HUES48 (cell line): ENCODE results near the gene NGEF.

Experiments
- H3K27ac ChIP-seq: one replicate; pipeline ENCODE4 v1.7.0; 2013; ENCODE audit warnings: low read depth, low read length, inconsistent platforms
- H3K27me3 ChIP-seq: 2 replicates; pipeline ENCODE4 v1.6.1; 2013; ENCODE audit warnings: mild to moderate bottlenecking, low read length; ENCODE audit not compliant: control insufficient read depth, insufficient read depth
- H3K36me3 ChIP-seq: 2 replicates; pipeline ENCODE4 v1.6.1; 2013; ENCODE audit warnings: low read length; ENCODE audit not compliant: control insufficient read depth, insufficient read depth
- H3K4me1 ChIP-seq: 2 replicates; pipeline ENCODE4 v1.6.1; 2013; ENCODE audit warnings: mild to moderate bottlenecking, low read length; ENCODE audit not compliant: control insufficient read depth, insufficient read depth
- H3K4me3 ChIP-seq: 2 replicates; pipeline ENCODE4 v1.5.1; 2013; ENCODE audit warnings: mild to moderate bottlenecking, low read depth, low read length
- H3K9ac ChIP-seq: 2 replicates; pipeline ENCODE4 v1.6.1; 2013; ENCODE audit warnings: mild to moderate bottlenecking, low read depth, low read length, moderate library complexity
- H3K9me3 ChIP-seq: 2 replicates; pipeline ENCODE4 v1.6.1; 2013; ENCODE audit warnings: low read length; ENCODE audit not compliant: control insufficient read depth, insufficient read depth

NGEF gene, protein sequence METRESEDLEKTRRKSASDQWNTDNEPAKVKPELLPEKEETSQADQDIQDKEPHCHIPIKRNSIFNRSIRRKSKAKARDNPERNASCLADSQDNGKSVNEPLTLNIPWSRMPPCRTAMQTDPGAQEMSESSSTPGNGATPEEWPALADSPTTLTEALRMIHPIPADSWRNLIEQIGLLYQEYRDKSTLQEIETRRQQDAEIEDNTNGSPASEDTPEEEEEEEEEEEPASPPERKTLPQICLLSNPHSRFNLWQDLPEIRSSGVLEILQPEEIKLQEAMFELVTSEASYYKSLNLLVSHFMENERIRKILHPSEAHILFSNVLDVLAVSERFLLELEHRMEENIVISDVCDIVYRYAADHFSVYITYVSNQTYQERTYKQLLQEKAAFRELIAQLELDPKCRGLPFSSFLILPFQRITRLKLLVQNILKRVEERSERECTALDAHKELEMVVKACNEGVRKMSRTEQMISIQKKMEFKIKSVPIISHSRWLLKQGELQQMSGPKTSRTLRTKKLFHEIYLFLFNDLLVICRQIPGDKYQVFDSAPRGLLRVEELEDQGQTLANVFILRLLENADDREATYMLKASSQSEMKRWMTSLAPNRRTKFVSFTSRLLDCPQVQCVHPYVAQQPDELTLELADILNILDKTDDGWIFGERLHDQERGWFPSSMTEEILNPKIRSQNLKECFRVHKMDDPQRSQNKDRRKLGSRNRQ

DNA sequence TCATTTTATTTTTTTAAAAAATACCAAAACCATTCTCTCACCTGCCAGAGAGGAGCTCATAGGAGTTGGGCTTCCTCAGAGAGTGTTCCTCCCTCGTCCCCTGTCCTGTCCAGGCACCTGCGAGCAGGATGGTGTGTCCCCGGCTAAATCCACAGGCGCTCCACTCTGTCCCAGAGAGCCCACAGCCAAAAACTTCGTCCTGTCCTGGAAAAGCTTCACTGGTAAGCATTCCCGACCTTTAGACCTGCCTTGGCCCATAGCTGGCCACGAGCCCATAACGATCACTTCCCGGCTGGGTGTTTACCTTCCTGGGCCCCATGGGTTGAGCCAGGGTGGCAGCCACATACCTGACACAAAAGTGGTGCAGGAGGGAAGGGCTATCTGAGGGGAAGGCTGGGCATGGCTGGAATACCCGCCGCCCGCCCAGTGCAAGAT, at the start of gene NGEF:
Gene NGEF (minus strand): TSS at position 230 of the 435 bp plus-strand sequence. CDS start 38,366 bp downstream, outside the sequence.
- Histone ChIP-seq H3K27me3 (no peaks in the 10 kb centered on the region), H3K9ac (no peak within 1 kb of the TSS), H3K27ac (no peak within 1 kb of the TSS), H3K9me3 (no peaks in the 10 kb centered on the region), H3K36me3 (no peaks in the 10 kb centered on the region), H3K4me1 (no peaks in the 10 kb centered on the region), H3K4me3 (no peak within 1 kb of the TSS)

DNA sequence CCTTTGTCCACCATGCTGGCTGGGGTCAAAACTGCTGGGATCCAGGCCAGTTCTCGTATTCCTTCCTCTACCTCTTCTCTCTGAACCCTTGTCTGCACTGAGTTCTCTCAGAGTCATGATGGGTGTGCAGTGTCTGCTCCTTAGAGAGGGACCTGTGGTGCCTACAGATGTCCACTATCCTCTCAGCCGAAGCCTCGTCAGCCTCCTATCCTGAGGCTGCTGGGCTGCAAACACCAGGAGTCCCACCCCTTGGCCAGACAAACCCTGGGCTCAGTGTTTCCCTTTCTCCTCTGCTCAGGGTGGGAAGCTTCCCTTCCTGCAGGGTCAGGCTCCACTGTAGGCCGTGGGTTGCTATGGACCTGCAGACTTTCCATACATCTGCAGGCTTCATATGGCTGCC, 49.4 kb upstream of the NGEF start:
- Histone ChIP-seq H3K9ac (no peak overlapping the region), H3K9me3 (no peaks in the 10 kb centered on the region), H3K4me1 (peaks cover 3% of the 10 kb centered on the region; the same call in 1 of the 2 replicates), H3K4me3 (no peak overlapping the region), H3K27ac (no peak overlapping the region), H3K36me3 (no peaks in the 10 kb centered on the region), H3K27me3 (no peaks in the 10 kb centered on the region)

DNA sequence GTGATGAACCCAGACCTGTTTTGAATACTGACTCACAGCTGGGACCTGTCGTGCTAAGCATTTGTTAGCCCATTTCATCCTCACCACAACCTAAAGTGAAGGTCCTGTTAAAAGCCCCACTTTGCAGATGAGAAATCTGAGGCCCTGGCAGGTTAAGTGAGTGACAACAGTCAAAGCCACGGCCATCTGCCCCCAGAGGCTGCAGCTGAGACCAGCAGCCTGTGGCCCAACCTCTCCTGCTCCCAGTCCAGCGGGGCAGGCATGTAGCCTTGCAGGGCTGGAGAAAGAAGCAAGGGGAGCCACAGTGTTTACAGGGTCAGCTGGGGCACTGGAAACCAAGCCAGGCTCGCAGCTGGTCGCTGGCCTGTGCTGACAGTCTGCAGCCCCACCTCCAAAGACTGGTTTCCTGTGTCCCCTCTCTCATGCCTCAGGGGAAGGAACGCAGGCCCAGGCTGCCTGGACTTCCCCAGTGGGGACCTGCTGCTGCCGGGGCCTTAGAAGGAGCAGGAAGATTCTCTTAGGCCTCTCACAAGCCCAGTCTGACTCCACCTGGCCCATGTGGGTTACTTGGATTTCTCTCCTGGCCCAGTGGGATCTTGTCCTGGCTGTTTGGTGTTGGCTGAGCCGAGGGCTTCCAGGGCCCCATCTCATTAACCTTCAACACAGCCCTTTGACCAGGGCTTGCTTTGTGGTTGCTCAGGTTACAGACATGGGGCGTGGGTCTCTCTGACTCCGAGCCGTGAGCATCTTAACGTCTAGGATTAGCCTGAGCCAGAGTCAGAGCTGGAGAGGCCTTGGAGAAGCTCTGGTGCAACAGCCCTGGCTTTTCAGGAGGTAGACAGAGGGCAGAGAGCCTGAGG, 48.8 kb upstream of the NGEF start:
- Histone ChIP-seq H3K9ac (no peak overlapping the region), H3K27ac (no peak overlapping the region), H3K27me3 (no peaks in the 10 kb centered on the region), H3K9me3 (no peaks in the 10 kb centered on the region), H3K4me1 (peaks cover 3% of the 10 kb centered on the region; the same call in 1 of the 2 replicates), H3K36me3 (no peaks in the 10 kb centered on the region), H3K4me3 (no peak overlapping the region)

DNA sequence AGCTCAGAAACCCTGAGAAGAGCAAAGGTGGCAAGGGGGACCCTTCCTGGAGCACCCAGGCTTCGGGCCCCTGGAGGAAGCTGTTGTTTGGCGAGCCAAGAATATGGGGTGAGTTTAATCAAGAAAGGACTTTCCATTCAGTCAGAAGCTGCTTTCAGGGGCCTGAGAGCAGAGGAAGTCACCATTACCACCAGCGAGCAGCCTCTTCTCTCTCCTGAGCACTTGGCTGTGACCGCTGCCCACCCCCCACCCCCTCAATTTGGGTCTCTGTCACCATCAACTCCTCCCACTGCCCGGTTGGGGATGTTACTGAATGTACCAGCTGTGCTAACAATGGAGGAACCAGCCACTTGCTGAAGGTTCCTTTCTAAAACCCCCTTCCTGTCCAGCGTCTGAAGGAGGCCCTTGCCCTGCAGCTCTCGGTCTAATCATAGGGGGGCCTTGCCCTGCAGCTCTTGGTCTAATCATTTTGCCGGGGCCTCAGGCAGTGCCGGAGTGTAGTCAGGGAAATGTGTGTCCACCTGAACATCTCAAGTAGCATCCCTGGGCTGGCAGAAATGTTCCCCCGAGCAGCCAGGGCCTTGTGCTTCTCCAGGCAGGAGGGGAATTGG, 48.0 kb upstream of the NGEF start:
- H3K36me3 ChIP-seq = no peaks in the 10 kb centered on the region
- no peak overlapping the region for H3K27ac ChIP-seq
- no peak overlapping the region for H3K4me3 ChIP-seq
- peaks cover 3% of the 10 kb centered on the region; the same call in 1 of the 2 replicates for H3K4me1 ChIP-seq
- H3K9ac ChIP-seq = no peak overlapping the region
- H3K9me3 ChIP-seq = no peaks in the 10 kb centered on the region
- no peaks in the 10 kb centered on the region for H3K27me3 ChIP-seq

DNA sequence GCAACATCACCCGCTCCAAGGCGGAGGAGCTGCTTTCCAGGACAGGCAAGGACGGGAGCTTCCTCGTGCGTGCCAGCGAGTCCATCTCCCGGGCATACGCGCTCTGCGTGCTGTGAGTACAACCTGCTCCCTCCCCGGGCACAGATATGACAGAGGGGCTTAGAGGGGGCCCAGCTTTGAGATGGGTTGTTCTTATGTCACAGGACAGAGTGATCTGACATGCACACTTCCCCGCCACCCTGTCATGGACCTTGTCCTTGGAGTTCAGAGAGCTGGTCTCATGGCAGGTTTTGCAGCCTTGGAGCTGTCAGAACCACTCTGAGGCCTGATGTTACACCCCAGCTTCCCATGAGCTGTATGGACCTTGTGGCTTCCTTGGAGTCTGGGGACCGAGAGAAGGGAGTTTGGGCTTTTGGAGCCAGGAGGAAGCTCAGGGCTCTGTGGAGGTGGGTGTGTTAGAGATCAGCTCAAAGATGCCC, 47.5 kb upstream of the NGEF start:
- no peak overlapping the region for H3K4me3 ChIP-seq
- no peak overlapping the region for H3K27ac ChIP-seq
- H3K9me3 ChIP-seq = no peaks in the 10 kb centered on the region
- no peak overlapping the region for H3K9ac ChIP-seq
- no peaks in the 10 kb centered on the region for H3K36me3 ChIP-seq
- H3K4me1 ChIP-seq = peaks cover 3% of the 10 kb centered on the region; the same call in 1 of the 2 replicates
- no peaks in the 10 kb centered on the region for H3K27me3 ChIP-seq

DNA sequence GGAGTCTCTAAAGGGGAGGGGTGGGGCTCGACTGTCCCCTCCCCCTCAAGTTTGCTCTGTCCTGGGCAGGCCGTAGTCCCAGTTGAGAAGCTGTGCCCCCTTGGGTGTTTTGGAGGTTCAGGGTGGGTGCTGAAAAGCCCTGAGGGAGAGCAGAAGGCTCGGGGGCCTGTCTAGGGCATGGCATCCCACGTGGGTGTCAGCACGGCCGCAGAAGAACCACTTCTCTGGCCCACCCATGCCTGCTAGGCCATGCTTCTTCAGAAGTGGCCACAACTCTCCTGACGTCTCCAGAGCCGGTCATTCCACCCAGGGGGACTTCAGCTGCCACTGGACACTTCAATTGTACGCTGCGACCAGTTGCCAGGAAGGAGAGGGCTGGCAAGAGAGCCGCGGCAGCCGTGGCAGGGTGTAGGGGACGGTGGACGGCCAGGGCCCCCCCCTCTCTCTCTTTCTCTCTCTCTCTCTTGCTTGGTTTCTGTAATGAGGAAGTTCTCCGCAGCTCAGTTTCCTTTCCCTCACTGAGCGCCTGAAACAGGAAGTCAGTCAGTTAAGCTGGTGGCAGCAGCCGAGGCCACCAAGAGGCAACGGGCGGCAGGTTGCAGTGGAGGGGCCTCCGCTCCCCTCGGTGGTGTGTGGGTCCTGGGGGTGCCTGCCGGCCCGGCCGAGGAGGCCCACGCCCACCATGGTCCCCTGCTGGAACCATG, 46.9 kb upstream of the NGEF start, which contains the start of gene INPP5D:
Gene INPP5D (plus strand): TSS at position 546 of the 704 bp plus-strand sequence. CDS start 137 bp downstream, at position 683.
- H3K9ac ChIP-seq = no peak within 1 kb of the TSS
- H3K27ac ChIP-seq = no peak within 1 kb of the TSS
- H3K4me3 ChIP-seq = no peak within 1 kb of the TSS

DNA sequence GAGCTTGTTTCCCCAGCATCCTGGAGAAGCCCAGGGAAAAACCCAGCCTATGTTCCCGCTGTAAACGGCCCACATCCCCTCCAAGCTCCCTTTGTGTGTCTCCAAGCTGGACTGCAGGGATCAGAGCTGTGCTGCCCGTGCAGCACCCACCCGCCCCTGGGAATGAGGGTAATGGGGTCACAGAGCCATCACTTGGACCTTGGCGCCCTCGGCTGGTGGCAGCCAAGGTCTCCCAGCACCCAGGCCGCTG, 46.4 kb upstream of the NGEF start:
- Histone ChIP-seq H3K36me3 (no peaks in the 10 kb centered on the region), H3K27ac (no peak overlapping the region), H3K4me1 (peaks cover 3% of the 10 kb centered on the region; the same call in 1 of the 2 replicates), H3K4me3 (no peak overlapping the region), H3K9ac (no peak overlapping the region), H3K9me3 (no peaks in the 10 kb centered on the region), H3K27me3 (no peaks in the 10 kb centered on the region; the same call in 1 of the 2 replicates)

More for the DNA sequence above, 46.9 kb upstream of the NGEF start, which contains the start of gene INPP5D:
- Histone ChIP-seq H3K4me1 (peaks cover 3% of the 10 kb centered on the region; the same call in 1 of the 2 replicates), H3K36me3 (no peaks in the 10 kb centered on the region), H3K27me3 (no peaks in the 10 kb centered on the region), H3K9me3 (no peaks in the 10 kb centered on the region)

DNA sequence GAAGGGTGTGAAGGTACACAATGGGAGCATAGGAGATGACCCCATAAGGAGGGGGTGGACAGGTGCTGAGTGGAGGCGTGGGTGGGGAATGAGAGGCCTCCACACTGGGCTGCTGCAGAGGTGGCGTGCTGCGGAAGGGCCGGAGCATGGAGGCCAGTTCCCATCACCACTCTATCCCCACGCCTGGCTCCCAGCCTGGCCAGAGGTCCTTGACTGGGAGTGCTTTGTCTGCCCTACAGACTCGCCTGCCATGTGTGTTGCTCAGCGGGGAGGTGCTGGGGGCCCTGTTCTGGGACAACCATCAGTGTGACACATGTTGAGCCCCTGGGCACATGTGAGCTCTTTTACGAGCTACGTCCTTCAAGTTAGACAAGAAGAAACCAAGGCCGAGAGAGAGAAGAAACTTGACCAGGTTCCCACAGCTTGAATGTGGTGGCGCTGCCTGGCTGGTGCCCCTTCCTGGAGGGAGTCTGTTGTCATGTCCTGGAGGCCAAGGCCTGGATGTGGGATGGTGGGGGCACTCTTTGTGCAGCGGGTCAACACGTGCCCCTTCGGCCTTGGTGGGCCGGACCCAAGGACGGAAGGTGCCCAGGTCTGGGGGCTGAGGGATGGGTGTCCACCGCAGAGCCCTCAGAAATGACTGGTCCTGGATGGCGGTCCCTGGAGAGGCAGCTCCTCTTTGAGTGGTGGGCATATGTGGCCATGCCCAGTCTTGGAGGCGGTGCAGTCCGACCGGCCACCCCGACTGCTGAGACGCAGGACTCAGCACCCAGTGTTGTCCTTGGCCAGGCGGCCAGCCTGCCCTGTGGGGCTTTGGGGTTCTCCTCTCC, 45.9 kb upstream of the NGEF start:
- Histone ChIP-seq H3K4me1 (peaks cover 3% of the 10 kb centered on the region; the same call in 1 of the 2 replicates), H3K4me3 (no peak overlapping the region), H3K36me3 (no peaks in the 10 kb centered on the region), H3K27ac (no peak overlapping the region), H3K9me3 (no peaks in the 10 kb centered on the region), H3K27me3 (no peaks in the 10 kb centered on the region; the same call in 1 of the 2 replicates), H3K9ac (no peak overlapping the region)

DNA sequence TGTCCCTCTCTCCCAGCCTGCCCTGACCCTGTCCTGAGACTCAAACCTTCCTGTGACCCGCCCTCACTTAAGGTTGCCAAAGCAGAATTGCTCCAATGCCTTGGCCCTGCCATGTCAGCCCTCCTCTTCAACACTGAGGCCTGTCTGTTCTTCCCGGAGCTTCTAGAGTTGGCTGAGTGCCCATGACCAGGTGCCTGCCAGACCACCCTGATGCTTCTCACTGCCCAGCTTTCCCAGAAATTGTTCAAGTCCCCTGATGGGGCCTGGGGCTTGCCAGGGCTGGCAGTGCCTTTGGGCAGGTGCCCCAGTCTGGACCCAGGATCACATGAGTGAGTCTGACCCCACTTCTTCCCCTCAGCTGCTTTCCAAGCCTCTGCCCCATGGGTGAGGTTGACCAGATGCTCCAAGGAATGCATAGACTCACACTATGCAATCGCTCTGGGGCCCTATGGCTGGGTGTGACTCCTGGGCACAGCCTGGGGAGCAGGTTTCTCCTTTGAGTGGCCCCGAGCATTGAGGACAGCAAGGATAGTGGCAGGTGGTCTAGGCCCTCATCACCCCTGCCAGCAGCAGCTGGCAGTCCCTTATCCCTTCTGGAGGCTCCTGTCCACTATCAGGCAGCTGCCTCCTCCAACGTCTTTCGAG, 44.0 kb upstream of the NGEF start:
- Histone ChIP-seq H3K27ac (no peak overlapping the region), H3K27me3 (no peaks in the 10 kb centered on the region; the same call in 1 of the 2 replicates), H3K9me3 (no peaks in the 10 kb centered on the region), H3K4me3 (no peak overlapping the region), H3K4me1 (peaks cover 3% of the 10 kb centered on the region), H3K9ac (no peak overlapping the region), H3K36me3 (no peaks in the 10 kb centered on the region)
